Epidermal melanocyte (primary cell): ENCODE data around the gene GUK1.
A peak's percentile ranks its signal among the peaks of the same experiment; 100 is the strongest.
"Not testable (repeated sequence)": the region's sequence is repeated elsewhere in the genome, so short reads cannot be mapped to it uniquely, and the experiment has no call there.

ENCODE experiments used
- DNase-seq: peaks from one replicate; pipeline ENCODE4 v3.0.0; 2011; ENCODE audit warnings: low spot score; ENCODE audit not compliant: insufficient read length

GUK1 gene

GRCh38 chr1:228104526-228105269, 35.4 kb upstream of the GUK1 start:
- no peak for DNase-seq

- no peak for DNase-seq
These were observed 34.6 kb upstream of the GUK1 start for GRCh38 chr1:228105270-228105995.

DNA sequence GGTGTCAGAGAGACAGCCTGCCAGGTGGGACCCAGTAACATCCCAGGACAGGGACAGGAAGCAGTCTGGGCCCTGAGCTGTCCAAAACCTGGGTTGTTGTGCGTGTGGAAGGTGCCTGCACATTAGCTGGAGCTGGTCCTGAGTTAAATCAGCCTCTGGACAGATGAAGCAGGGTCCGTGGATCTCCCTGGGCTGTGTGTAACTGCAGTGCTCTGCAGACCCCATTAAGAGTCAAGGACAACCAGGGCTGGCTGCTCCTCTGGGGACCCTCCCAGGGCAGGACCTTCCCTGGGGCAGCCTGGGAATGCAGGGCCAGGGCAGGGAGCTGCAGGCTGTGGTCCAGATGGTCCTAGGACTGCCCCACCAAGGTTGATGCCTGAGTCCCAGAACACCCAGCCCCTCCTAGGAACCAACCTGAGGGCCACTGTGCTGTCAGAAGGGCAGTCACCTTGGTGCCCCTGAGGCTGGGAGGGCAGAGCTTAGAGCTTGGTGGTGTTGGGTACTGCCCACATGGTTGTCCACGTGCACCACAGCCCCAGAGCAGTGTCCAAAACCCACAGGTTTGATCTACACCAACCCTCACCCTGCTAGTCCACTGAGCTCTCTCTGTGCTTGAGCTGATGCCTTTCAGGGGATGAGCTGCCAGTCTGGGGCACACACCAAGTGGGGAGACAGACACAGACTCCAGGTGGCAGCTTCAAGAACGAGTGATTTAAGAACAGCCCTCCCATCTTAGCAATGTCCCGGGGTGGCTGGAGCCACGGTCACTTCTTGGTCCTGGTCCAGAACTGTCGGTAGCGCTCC, 33.9 kb upstream of the GUK1 start:
- DNase-seq: no peak

GRCh38 chr1:228106800-228107054, 33.4 kb upstream of the GUK1 start:
- DNase-seq: no peak

DNA sequence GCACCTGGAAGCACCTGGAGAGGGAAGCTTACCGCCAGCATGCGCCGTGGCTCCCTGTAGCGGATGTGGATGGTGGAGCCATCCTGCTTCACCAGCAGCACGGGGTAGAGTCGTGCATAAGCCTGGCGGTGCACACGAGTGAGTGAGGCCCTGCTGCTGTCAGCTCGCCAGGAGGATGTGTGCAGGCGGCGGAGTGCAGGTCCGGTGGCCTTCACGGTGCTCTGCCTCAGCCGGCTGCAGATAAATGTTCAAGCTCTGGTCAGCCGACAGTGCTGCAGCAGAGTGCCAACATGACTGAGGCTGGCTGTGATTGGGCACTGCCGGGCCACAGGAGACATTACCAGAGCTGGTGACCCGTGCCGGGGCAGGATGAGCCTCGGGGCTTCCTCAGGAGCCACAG, 32.4 kb upstream of the GUK1 start:
- no peak for DNase-seq

DNA sequence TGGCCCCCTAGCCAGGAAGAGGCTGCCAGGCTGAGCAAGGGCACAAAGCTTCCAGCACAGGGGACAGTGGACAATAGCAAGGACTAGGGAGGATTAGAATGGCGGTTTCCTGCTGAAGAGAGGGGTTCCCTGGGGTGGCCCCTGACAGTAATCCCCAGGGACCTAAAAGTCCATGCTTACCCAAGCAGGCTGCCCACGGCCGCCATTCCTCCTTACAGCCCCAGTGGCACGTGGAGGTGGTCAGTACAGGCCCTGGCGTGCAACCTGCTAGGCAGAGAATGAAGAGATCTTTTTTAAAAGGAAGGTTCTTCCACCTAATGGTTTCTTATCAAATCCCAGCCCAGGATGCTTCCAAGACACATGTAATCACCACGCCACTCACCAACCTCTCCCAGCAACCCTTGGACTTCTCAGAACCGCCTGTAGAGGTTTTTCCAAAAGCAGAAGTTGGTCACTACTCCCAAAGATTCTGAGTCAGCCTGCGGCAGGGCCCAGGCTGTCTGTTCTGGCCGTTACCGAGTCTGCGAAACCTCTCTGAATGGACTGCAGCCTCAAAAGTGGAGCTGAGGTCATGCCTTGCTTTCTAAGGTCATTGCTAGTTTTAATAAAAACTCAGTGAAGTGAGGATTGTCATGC, 31.9 kb upstream of the GUK1 start:
- DNase-seq: no peak

GRCh38 chr1:228108742-228109072, 31.4 kb upstream of the GUK1 start:
- no peak for DNase-seq

GRCh38 chr1:228109073-228109961, 30.8 kb upstream of the GUK1 start, which contains the start of gene MRPL55:
Gene MRPL55, minus strand, starts transcription at chr1:228109299. Its CDS starts 1,039 bp downstream, at chr1:228108260.
- peak; percentile 85 for DNase-seq

DNA sequence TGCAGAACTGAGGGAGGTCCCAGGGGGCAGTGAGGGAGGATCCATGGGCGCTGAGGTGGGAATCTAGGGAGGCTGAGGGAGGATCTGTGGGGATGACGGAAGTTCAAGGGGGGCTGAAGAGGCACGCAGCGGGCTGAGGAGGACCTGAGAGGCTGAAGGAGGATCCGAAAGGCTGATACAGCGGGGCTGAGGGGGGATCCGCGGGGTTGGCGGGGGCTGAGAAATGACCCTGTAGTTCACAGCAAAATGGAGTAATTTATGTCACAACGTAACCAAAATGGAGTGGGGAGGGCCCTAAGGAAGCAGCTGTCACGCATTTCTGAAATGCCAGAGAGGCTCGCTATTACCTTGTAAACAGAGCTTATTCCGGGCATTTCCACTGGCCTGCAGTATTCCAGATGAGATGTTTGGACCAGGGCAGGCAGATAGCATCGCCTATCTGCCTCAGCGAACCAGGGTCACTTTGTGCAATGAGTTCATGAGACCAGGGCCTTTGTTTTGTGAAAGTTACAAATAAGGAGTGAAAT, 30.1 kb upstream of the GUK1 start:
- no peak for DNase-seq

DNA sequence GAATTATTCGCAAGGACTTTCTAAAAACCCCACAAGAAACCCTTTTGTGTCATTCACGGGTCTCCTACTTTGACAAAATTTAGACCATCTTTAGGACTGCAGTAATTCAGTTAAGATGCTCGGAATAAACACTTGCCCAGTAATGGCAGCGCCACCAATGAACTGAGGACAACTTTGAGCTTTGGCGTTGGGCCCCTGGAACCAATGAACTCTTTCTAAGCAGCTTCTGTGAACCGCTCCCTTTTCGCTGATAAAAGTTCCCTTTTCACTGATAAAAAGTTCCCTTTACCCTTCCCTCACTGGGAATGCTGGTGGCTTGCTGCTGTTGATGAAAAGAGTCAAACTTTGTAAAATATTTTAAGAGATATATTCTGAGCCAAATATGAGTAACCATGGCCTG, 29.5 kb upstream of the GUK1 start:
- DNase-seq: no peak

- not testable (repeated sequence) for DNase-seq
These were observed 28.8 kb upstream of the GUK1 start for GRCh38 chr1:228111315-228111714.

DNA sequence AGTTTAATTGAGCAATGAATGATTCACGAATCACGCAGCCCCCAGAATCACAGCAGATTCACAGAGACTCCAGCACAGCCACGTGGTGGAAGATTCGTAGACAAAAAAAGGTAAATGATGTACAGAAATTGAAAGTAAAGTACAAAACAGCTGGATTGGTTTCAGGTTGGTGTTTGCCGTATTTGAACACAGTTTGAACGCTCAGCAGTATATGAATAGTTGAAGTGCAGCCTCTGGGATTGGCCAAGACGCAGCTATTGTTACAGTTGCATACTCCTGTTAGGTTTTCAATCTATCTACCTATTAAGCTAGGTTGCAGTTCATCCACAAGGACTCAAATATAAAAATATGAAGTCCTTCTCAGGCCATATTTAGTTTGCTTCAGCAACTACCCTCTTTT, 27.9 kb upstream of the GUK1 start:
- DNase-seq: no peak

DNA sequence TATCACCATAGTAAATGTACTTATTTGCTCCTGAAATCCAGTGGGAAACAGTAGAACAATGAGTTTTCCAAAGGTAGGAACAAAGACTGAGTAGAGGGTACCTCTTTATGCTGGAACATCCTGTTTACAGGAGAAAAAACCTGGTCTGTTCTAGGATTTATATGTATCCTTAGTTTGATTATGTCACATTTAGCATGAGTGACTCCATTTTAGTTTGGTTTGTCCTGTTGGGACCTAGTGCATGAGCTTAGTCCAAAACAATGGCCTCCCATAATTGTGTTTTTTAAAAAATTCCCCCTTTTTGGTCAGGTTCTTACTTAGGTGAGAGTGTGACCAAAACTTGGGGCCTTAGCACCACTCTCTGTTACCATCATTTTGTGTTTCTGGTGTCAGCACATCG, 27.5 kb upstream of the GUK1 start:
- no peak for DNase-seq

DNA sequence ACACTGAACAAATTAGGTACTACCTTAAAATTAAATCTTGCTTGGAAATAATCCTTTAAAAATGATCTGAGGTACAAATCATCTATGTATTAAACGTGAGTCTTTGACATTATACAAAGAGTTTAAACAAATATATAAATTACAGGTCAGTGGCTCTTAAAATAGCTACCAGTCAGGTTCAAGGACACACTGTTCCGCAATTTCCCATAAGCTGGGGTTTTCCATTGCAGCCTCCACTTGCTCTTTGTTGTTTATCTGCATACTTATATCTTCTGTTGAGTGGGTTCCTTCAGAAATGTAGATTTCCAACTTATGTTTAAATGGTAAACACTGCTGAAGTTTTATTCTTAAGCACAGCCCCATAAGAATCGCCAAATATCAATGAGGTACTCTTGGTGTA, 25.3 kb upstream of the GUK1 start:
- no peak for DNase-seq

GRCh38 chr1:228117335-228117734, 22.7 kb upstream of the GUK1 start:
- no peak for DNase-seq

- no peak for DNase-seq
These were observed 22.0 kb upstream of the GUK1 start for GRCh38 chr1:228118040-228118439.

GRCh38 chr1:228120351-228120750, 19.7 kb upstream of the GUK1 start:
- DNase-seq: no peak

DNA sequence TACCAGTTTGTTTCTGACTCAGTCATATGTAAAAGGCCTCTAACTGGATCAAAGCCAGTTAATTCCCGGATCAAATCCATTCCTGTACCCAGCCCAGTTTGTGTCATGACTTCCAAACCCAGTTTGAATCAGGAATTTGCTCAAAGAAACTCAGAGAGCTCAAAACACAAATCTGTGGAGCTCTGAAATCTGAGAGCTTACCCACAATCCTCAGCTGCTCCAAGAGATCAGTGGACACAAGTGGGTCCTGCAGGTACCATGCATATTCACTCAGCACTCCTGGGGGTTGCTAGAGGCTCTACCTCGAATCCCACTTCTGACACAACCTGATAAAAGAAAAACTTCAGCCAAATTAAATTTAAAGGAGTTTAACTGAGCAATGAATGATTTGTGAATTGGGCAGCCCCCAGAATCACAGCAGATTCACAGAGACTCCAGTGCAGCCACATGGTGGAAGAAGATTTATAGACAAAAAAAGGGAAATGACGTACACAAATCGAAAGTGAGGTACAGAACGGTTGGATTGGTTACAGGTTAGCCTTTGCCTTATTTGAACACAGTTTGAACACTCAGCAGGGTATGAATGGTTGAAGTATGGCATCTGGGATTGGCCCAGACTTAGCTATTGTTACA, 19.1 kb upstream of the GUK1 start:
- DNase-seq: no peak

- no peak for DNase-seq
These were observed 17.1 kb upstream of the GUK1 start for GRCh38 chr1:228122921-228123441.

DNA sequence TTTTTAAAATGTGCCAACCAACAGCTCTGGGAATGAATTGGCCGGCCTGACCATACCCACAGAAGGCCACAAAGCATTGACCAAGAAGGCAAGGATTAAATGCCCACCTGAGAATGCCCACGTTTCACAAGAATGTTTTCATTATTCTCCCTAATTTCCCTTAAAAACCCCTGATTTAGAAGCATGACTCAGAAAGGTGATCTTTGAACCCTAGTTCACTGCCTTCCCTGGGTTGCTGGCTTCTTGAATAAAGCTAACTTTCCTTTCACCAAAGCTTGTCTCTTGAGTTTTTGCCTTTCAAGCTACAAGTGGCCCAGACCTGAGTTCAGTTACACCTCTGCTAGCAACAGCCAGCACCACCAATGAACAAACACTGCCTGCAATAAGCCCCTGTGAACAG, 16.6 kb upstream of the GUK1 start:
- no peak for DNase-seq
